Measurements from ENCODE around the gene DNAH5.

DNAH5 gene

GRCh38 chr5:13698885-13699284 lies 245.6 kb downstream of the DNAH5 start:
- no peak for DNase-seq

- no peak for DNase-seq
Observed at GRCh38 chr5:13695076-13695712, 249.3 kb downstream of the DNAH5 start.

GRCh38 chr5:13692172-13692571 lies 252.3 kb downstream of the DNAH5 start:
- DNase-seq = no peak

GRCh38 chr5:13676531-13676930 lies 268.0 kb downstream of the DNAH5 start:
- no peak for DNase-seq

- DNase-seq = no peak
Observed at GRCh38 chr5:13674391-13674790, 270.1 kb downstream of the DNAH5 start.

GRCh38 chr5:13673511-13673910 lies 271.0 kb downstream of the DNAH5 start:
- no peak for DNase-seq

GRCh38 chr5:13664377-13664776 lies 280.1 kb downstream of the DNAH5 start:
- peak; percentile 95 for DNase-seq

- DNase-seq = peak; percentile 26
Observed at GRCh38 chr5:13662626-13663025, 281.9 kb downstream of the DNAH5 start.

GRCh38 chr5:13661272-13661671 lies 283.2 kb downstream of the DNAH5 start:
- no peak for DNase-seq

GRCh38 chr5:13660072-13660471 lies 284.4 kb downstream of the DNAH5 start:
- peak; percentile 11 for DNase-seq

- DNase-seq = peak; percentile 21
Observed at GRCh38 chr5:13659391-13659790, 285.1 kb downstream of the DNAH5 start.

GRCh38 chr5:13658761-13659160 lies 285.7 kb downstream of the DNAH5 start:
- DNase-seq = no peak

GRCh38 chr5:13658152-13658551 lies 286.3 kb downstream of the DNAH5 start:
- DNase-seq = no peak

- no peak for DNase-seq
Observed at GRCh38 chr5:13653709-13654108, 290.8 kb downstream of the DNAH5 start.

GRCh38 chr5:13649656-13650055 lies 294.8 kb downstream of the DNAH5 start:
- DNase-seq = no peak

GRCh38 chr5:13648822-13649221 lies 295.7 kb downstream of the DNAH5 start:
- no peak for DNase-seq

GRCh38 chr5:13643734-13644133 lies 300.8 kb downstream of the DNAH5 start:
- no peak for DNase-seq

GRCh38 chr5:13643196-13643595 lies 301.3 kb downstream of the DNAH5 start:
- DNase-seq = no peak
